ENCODE data around the gene CALD1.

DNA sequence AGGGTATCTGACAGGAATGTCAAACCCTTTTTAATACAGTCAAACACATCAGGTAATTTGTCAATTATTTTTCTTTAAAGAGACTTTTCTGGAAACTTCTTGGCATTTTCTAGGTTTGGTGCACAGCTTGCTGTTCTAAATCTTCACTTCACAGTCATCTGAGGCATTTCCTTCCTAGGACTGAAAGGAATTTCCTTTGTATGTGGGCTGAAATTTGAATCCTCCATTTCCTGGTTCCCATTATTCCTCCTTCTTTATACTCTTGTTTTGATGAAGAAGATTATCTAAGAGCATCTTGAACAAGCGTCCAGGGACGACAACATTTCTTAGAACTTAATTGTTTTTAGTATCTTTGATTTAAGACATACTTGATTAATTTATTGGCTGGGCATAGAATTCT is 24.9 kb downstream of the CALD1 start:
- TF ChIP-seq, protein P1, sequence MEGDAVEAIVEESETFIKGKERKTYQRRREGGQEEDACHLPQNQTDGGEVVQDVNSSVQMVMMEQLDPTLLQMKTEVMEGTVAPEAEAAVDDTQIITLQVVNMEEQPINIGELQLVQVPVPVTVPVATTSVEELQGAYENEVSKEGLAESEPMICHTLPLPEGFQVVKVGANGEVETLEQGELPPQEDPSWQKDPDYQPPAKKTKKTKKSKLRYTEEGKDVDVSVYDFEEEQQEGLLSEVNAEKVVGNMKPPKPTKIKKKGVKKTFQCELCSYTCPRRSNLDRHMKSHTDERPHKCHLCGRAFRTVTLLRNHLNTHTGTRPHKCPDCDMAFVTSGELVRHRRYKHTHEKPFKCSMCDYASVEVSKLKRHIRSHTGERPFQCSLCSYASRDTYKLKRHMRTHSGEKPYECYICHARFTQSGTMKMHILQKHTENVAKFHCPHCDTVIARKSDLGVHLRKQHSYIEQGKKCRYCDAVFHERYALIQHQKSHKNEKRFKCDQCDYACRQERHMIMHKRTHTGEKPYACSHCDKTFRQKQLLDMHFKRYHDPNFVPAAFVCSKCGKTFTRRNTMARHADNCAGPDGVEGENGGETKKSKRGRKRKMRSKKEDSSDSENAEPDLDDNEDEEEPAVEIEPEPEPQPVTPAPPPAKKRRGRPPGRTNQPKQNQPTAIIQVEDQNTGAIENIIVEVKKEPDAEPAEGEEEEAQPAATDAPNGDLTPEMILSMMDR (IDR thresholded peaks at IDR 0.05; ENCODE audit: low read depth, low read length, poor library complexity, severe bottlenecking), result no peak
- TF ChIP-seq EZH2phosphoT487 (IDR thresholded peaks at IDR 0.05; ENCODE audit: borderline replicate concordance, low read length), result no peak
